Loucy (cell line): Measurements from ENCODE around the gene SUCLG2.

Experiments used
- EZH2phosphoT487 ChIP-seq: fragments of 200-600 bp; IDR thresholded peaks from 2 replicates; pipeline ENCODE4 v1.6.1; 2018; ENCODE audit warnings: antibody characterized with exemption, mild to moderate bottlenecking, moderate library complexity, borderline replicate concordance
- TF ChIP-seq, protein P1 (sequence below): fragments of 200-600 bp; sonication (generic); conservative IDR thresholded peaks from 2 replicates; pipeline ENCODE4 v1.5.1; 2014; ENCODE audit warnings: mild to moderate bottlenecking, antibody characterized with exemption, low read length

DNA sequence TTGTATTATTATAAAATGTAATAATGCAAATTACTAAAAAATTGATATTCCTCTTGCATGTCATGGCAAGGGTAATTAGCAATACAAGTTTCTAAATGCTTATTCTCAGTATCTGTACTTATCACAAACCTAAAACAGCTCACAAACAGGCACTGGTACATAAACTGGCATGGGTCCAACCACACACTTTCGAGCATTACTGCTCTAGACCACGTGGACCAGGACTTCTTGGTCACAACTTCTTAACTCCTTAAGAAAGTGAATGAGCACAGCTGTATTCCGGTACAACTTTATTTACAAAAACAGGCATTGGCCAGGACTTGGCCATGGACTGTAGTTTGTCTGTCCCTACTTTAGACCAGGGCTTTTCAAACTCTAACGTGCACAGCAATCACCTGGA lies 173.3 kb downstream of the SUCLG2 start:
- TF ChIP-seq, protein P1, sequence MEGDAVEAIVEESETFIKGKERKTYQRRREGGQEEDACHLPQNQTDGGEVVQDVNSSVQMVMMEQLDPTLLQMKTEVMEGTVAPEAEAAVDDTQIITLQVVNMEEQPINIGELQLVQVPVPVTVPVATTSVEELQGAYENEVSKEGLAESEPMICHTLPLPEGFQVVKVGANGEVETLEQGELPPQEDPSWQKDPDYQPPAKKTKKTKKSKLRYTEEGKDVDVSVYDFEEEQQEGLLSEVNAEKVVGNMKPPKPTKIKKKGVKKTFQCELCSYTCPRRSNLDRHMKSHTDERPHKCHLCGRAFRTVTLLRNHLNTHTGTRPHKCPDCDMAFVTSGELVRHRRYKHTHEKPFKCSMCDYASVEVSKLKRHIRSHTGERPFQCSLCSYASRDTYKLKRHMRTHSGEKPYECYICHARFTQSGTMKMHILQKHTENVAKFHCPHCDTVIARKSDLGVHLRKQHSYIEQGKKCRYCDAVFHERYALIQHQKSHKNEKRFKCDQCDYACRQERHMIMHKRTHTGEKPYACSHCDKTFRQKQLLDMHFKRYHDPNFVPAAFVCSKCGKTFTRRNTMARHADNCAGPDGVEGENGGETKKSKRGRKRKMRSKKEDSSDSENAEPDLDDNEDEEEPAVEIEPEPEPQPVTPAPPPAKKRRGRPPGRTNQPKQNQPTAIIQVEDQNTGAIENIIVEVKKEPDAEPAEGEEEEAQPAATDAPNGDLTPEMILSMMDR = no peak
- TF ChIP-seq EZH2phosphoT487 = no peak
